ENCODE results near the gene LRRC58. TPM values are rescaled to one million over a fixed set of nuclear protein-coding genes. Genes with fewer than 3 reads are reported as not detected.

The LRRC58 gene
- total and polyA plus RNA-seq, 2 experiments from 2014 or later, result 8.8 to 34.7 TPM

DNA sequence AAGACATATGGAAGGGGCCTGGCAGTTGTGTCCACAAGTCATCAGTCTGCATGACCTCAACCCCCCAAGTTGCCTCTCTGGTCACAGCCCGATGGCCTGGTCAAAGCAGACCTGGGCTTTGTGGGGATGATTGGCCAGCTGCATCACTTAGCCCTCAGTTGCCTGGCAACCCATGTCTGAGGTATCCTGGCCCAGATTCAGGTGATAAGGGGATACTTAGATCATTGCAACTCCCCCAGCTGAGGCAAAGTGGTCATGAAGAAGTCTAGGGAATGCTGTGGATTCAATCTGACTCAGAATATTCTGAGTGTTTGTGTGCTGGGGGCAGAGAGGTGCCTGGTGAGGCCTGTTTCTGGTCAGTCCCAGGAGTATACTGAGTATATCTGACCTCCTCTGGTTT is 69.1 kb downstream of the LRRC58 start:
- Histone ChIP-seq H4K20me1 (ENCODE audit: insufficient read depth, poor library complexity, severe bottlenecking) (no peaks in the 10 kb centered on the region), H3K9me3 (ENCODE audit: low read depth) (no peaks in the 10 kb centered on the region), H3K4me3 (no peak overlapping the region), H3K79me2 (no peaks in the 10 kb centered on the region), H3K27ac (no peak overlapping the region), H2AFZ (no peak overlapping the region), H3K9me2 (replicated peaks; ENCODE audit: insufficient read depth) (no peaks in the 10 kb centered on the region), H3K4me2 (no peak overlapping the region), H3K36me3 (replicated peaks; ENCODE audit: insufficient read depth, low read depth) (no peaks in the 10 kb centered on the region), H3K4me1 (ENCODE audit: insufficient read depth) (no peaks in the 10 kb centered on the region), H3K27me3 (peaks cover 24% of the 10 kb centered on the region)
- WGBS (ENCODE audit: low lambda C conversion rate, missing lambda C conversion rate), result 89% methylated on average over 1 of the region's 1 CpG
- DNase-seq (ENCODE audit: low spot score), result no peak
- TF ChIP-seq CTCF (IDR thresholded peaks at IDR 0.05; ENCODE audit: poor library complexity) (no peak), EZH2 (IDR thresholded peaks at IDR 0.05; ENCODE audit: borderline replicate concordance) (no peak), EZH2phosphoT487 (IDR thresholded peaks at IDR 0.05; ENCODE audit: low read depth, severe bottlenecking, unreplicated experiment) (no peak)

- Histone ChIP-seq H4K20me1 (ENCODE audit: insufficient read depth, poor library complexity, severe bottlenecking) (no peaks in the 10 kb centered on the region), H3K27ac (no peak overlapping the region), H3K4me1 (ENCODE audit: insufficient read depth) (no peaks in the 10 kb centered on the region), H3K9me3 (ENCODE audit: low read depth) (no peaks in the 10 kb centered on the region), H3K79me2 (no peaks in the 10 kb centered on the region), H2AFZ (no peak overlapping the region), H3K9me2 (replicated peaks; ENCODE audit: insufficient read depth) (no peaks in the 10 kb centered on the region), H3K27me3 (no peaks in the 10 kb centered on the region), H3K4me3 (no peak overlapping the region), H3K4me2 (no peak overlapping the region), H3K36me3 (replicated peaks; ENCODE audit: insufficient read depth, low read depth) (no peaks in the 10 kb centered on the region)
- WGBS (ENCODE audit: low lambda C conversion rate, missing lambda C conversion rate), result 80% methylated on average over 2 of the region's 2 CpGs
- DNase-seq (ENCODE audit: low spot score), result no peak
- no peak for TF ChIP-seq EZH2phosphoT487 (IDR thresholded peaks at IDR 0.05; ENCODE audit: low read depth, severe bottlenecking, unreplicated experiment)
- no peak for TF ChIP-seq CTCF (IDR thresholded peaks at IDR 0.05; ENCODE audit: poor library complexity)
- no peak for TF ChIP-seq EZH2 (IDR thresholded peaks at IDR 0.05; ENCODE audit: borderline replicate concordance)
Measured at GRCh38 chr3:120276767-120277166, 72.4 kb downstream of the LRRC58 start.

DNA sequence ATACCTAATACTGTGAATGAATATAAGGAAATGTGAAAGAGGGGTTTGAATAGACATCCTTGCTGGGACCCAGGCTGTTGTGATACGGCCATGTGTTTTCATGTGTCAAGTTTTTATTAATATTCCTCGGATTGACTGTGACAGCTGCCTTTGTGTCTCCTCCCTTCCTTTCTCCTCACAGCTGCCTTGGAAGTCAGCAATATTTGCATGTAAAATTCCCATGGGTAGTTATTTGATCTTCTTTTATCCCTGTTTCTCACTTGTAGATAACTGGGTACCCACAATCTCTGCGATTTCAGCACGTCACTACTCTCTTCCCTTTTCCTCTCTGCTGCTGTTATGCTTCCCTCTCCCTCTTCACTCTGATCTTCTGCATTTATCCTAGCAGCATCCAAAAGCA is 73.5 kb downstream of the LRRC58 start:
- H3K4me1 ChIP-seq (ENCODE audit: insufficient read depth), result no peaks in the 10 kb centered on the region
- no peaks in the 10 kb centered on the region for H3K27me3 ChIP-seq
- TF ChIP-seq CTCF (IDR thresholded peaks at IDR 0.05; ENCODE audit: poor library complexity) (no peak), EZH2phosphoT487 (IDR thresholded peaks at IDR 0.05; ENCODE audit: low read depth, severe bottlenecking, unreplicated experiment) (no peak), EZH2 (IDR thresholded peaks at IDR 0.05; ENCODE audit: borderline replicate concordance) (no peak)
- DNase-seq (ENCODE audit: low spot score), result no peak
- WGBS (ENCODE audit: low lambda C conversion rate, missing lambda C conversion rate), result 69% methylated on average over 4 of the region's 4 CpGs
- no peak overlapping the region for H2AFZ ChIP-seq
- no peaks in the 10 kb centered on the region for H3K9me3 ChIP-seq (ENCODE audit: low read depth)
- no peak overlapping the region for H3K4me3 ChIP-seq
- no peaks in the 10 kb centered on the region for H3K36me3 ChIP-seq (replicated peaks; ENCODE audit: insufficient read depth, low read depth)
- H3K27ac ChIP-seq, result no peak overlapping the region
- H4K20me1 ChIP-seq (ENCODE audit: insufficient read depth, poor library complexity, severe bottlenecking), result no peaks in the 10 kb centered on the region
- H3K4me2 ChIP-seq, result no peak overlapping the region
- no peaks in the 10 kb centered on the region for H3K79me2 ChIP-seq
- no peaks in the 10 kb centered on the region for H3K9me2 ChIP-seq (replicated peaks; ENCODE audit: insufficient read depth)

DNA sequence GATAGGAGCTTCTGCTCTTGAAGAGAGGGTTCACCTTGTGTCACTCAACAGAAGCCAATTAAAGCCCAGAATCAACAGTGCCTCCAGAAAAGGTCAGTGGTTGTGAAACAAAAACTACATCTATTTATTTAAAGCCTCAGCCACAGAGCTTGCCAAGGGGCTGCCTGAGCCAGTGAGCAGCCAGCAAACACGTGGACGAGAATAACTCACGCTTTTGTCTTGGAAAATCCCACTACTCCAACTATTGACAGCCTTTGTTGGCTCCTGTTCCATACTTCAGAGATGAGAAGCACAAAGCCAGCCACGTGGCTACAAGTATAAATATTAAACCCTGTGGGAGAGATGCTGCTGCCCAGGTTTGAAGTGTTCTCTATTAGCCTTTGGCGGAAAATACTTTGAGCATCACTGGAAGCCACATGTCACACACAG is 74.4 kb downstream of the LRRC58 start:
- Histone ChIP-seq H3K9me3 (ENCODE audit: low read depth) (no peaks in the 10 kb centered on the region), H3K9me2 (replicated peaks; ENCODE audit: insufficient read depth) (no peaks in the 10 kb centered on the region), H2AFZ (no peak overlapping the region), H3K4me2 (no peak overlapping the region), H3K27me3 (no peaks in the 10 kb centered on the region), H3K27ac (no peak overlapping the region), H3K4me1 (ENCODE audit: insufficient read depth) (no peaks in the 10 kb centered on the region), H3K36me3 (replicated peaks; ENCODE audit: insufficient read depth, low read depth) (no peaks in the 10 kb centered on the region), H3K79me2 (no peaks in the 10 kb centered on the region), H4K20me1 (ENCODE audit: insufficient read depth, poor library complexity, severe bottlenecking) (no peaks in the 10 kb centered on the region), H3K4me3 (no peak overlapping the region)
- 64% methylated on average over 5 of the region's 5 CpGs for WGBS (ENCODE audit: low lambda C conversion rate, missing lambda C conversion rate)
- TF ChIP-seq CTCF (IDR thresholded peaks at IDR 0.05; ENCODE audit: poor library complexity) (no peak), EZH2phosphoT487 (IDR thresholded peaks at IDR 0.05; ENCODE audit: low read depth, severe bottlenecking, unreplicated experiment) (no peak), EZH2 (IDR thresholded peaks at IDR 0.05; ENCODE audit: borderline replicate concordance) (no peak)
- DNase-seq (ENCODE audit: low spot score), result no peak

All from hepatocyte (in vitro differentiated cells).